ENCODE measurements around the gene ZBTB49. TPM values are rescaled to one million over a fixed set of nuclear protein-coding genes. Genes with fewer than 3 reads are reported as not detected.

The ZBTB49 gene
- total and polyA plus RNA-seq, 2 donors (not counting 1 experiment from before 2014, with no cell fraction given) = 7.0 to 16.9 TPM

- ATAC-seq (ENCODE audit: low read depth) (no peak), DNase-seq (no peak)
- no peaks in the 10 kb centered on the region for H3K36me3 ChIP-seq (replicated peaks in 1 of 2; ENCODE audit: control extremely low read depth in 1 of 2, control insufficient read depth in 1 of 2, extremely low read depth in 1 of 2, insufficient read depth in 2 of 2, low read length in 1 of 2)
- H3K27ac ChIP-seq (ENCODE audit: low read length in 2 of 2) = no peak overlapping the region
- H3K4me3 ChIP-seq (ENCODE audit: control extremely low read depth in 1 of 5, extremely low read depth in 1 of 5, insufficient read depth in 1 of 5, low read depth in 2 of 5, low read length in 4 of 5) = no peak overlapping the region
- no peak overlapping the region for H3K4me2 ChIP-seq (replicated peaks; ENCODE audit: low read depth, low read length, poor library complexity, severe bottlenecking)
- H3K9ac ChIP-seq (ENCODE audit: low read length) = no peak overlapping the region
- no peaks in the 10 kb centered on the region for H3K9me3 Mint-ChIP-seq (ENCODE audit: insufficient read depth)
- ChIA-PET POLR2A (no interaction called here), CTCF (no interaction called here)
- H3K4me1 Mint-ChIP-seq = no peaks in the 10 kb centered on the region
- no peak for TF ChIP-seq CTCF (IDR thresholded peaks at IDR 0.05)
- TF ChIP-seq EZH2 (IDR thresholded peaks at IDR 0.05; ENCODE audit: borderline replicate concordance, insufficient read depth, low read depth, low read length, poor library complexity, severe bottlenecking) = no peak
- H3K27me3 ChIP-seq (replicated peaks in 1 of 4; ENCODE audit: control extremely low read depth in 1 of 4, control insufficient read depth in 3 of 4, insufficient read depth in 4 of 4, low read length in 3 of 4) = peaks cover 0 to 3% (median under 1%) of the 10 kb centered on the region in 4 experiments
- H3K79me2 ChIP-seq (ENCODE audit: control insufficient read depth, insufficient read depth, low read length) = no peaks in the 10 kb centered on the region
- peaks cover 0 to 11% (median 0%) of the 10 kb centered on the region in 3 donors for H3K9me3 ChIP-seq (ENCODE audit: control extremely low read depth in 1 of 3, control insufficient read depth in 2 of 3, insufficient read depth in 1 of 3, low read length in 2 of 3)
- H2AFZ ChIP-seq (ENCODE audit: insufficient read depth, low read depth, low read length, poor library complexity, severe bottlenecking) = no peak overlapping the region
- peaks cover 0 to 5% of the 10 kb centered on the region in 2 donors for H3K4me1 ChIP-seq (ENCODE audit: control insufficient read depth in 2 of 2, insufficient read depth in 2 of 2, low read length in 2 of 2)
- H3K27me3 Mint-ChIP-seq = peaks cover 3% of the 10 kb centered on the region
- no peak overlapping the region for H3K27ac Mint-ChIP-seq
- no peak overlapping the region for H3K4me3 Mint-ChIP-seq
- intact Hi-C loops (cut with micrococcal nuclease) = no loop called here
- 96% methylated on average over 5 of the region's 10 CpGs for WGBS (ENCODE audit: insufficient coverage)
- no peaks in the 10 kb centered on the region for H4K20me1 ChIP-seq (ENCODE audit: control insufficient read depth, insufficient read depth, low read length, poor library complexity, severe bottlenecking)
Measured at GRCh38 chr4:4329496-4329895, 39.4 kb downstream of the ZBTB49 start.

DNA sequence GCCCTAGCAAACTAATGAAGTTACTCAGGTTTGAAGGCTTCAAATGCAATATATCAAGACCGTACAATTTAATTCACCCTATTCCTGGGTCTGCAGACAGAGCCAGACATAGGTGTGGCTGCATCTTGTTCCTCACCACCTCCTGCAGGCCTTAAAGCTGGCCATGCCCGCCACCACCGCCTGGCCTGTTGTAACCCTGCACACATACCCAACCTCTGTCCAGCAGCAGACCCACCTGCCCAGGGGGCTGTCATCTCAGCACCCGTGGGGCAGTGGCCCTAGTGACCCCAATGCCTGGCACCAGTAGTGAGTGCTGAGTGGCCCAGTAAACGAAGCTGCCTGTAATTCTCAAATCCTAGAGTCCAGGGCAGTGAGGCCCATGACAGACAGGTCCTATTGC lies 40.7 kb downstream of the ZBTB49 start:
- H3K4me1 ChIP-seq (ENCODE audit: control insufficient read depth in 2 of 2, insufficient read depth in 2 of 2, low read length in 2 of 2) = peaks cover 0 to 8% of the 10 kb centered on the region in 2 donors
- CTCF ChIA-PET = interaction anchor here (0.8 kb wide), 1 partner anchor 71 kb away, joined by 3 read pairs; no protein-coding TSS in a partner anchor
- Mint-ChIP-seq H3K4me1 (peaks cover 4% of the 10 kb centered on the region), H3K4me3 (no peak overlapping the region), H3K27me3 (peaks cover 6% of the 10 kb centered on the region), H3K27ac (no peak overlapping the region), H3K9me3 (ENCODE audit: insufficient read depth) (no peaks in the 10 kb centered on the region)
- no peaks in the 10 kb centered on the region for H3K36me3 ChIP-seq (replicated peaks in 1 of 2; ENCODE audit: control extremely low read depth in 1 of 2, control insufficient read depth in 1 of 2, extremely low read depth in 1 of 2, insufficient read depth in 2 of 2, low read length in 1 of 2)
- WGBS (ENCODE audit: insufficient coverage) = 88% methylated on average over 4 of the region's 5 CpGs
- H3K4me2 ChIP-seq (replicated peaks; ENCODE audit: low read depth, low read length, poor library complexity, severe bottlenecking) = no peak overlapping the region
- H3K27me3 ChIP-seq (replicated peaks in 1 of 4; ENCODE audit: control extremely low read depth in 1 of 4, control insufficient read depth in 3 of 4, insufficient read depth in 4 of 4, low read length in 3 of 4) = peaks cover 0 to 3% (median under 1%) of the 10 kb centered on the region in 4 experiments
- no peak overlapping the region for H2AFZ ChIP-seq (ENCODE audit: insufficient read depth, low read depth, low read length, poor library complexity, severe bottlenecking)
- no peaks in the 10 kb centered on the region for H4K20me1 ChIP-seq (ENCODE audit: control insufficient read depth, insufficient read depth, low read length, poor library complexity, severe bottlenecking)
- intact Hi-C loops (cut with micrococcal nuclease) = no loop called here
- TF ChIP-seq CTCF (IDR thresholded peaks at IDR 0.05) = no peak
- TF ChIP-seq EZH2 (IDR thresholded peaks at IDR 0.05; ENCODE audit: borderline replicate concordance, insufficient read depth, low read depth, low read length, poor library complexity, severe bottlenecking) = no peak
- H3K9me3 ChIP-seq (ENCODE audit: control extremely low read depth in 1 of 3, control insufficient read depth in 2 of 3, insufficient read depth in 1 of 3, low read length in 2 of 3) = peaks cover 0 to 16% (median 0%) of the 10 kb centered on the region in 3 donors
- POLR2A ChIA-PET = no interaction called here
- H3K9ac ChIP-seq (ENCODE audit: low read length) = no peak overlapping the region
- no peak overlapping the region for H3K27ac ChIP-seq (ENCODE audit: low read length in 2 of 2)
- no peak overlapping the region for H3K4me3 ChIP-seq (ENCODE audit: control extremely low read depth in 1 of 5, extremely low read depth in 1 of 5, insufficient read depth in 1 of 5, low read depth in 2 of 5, low read length in 4 of 5)
- no peaks in the 10 kb centered on the region for H3K79me2 ChIP-seq (ENCODE audit: control insufficient read depth, insufficient read depth, low read length)
- DNase-seq = no peak
- no peak for ATAC-seq (ENCODE audit: low read depth)
